ENCODE results near the gene TMED1. TPM values are rescaled to one million over a fixed set of nuclear protein-coding genes. Genes with fewer than 3 reads are reported as not detected.

The TMED1 gene
- total and polyA plus RNA-seq, 9 of the 15 experiments (the other 6 are each of a cell fraction or from before 2014, with no cell fraction given), result 0.86 to 30.2 (median 23.5) TPM

DNA sequence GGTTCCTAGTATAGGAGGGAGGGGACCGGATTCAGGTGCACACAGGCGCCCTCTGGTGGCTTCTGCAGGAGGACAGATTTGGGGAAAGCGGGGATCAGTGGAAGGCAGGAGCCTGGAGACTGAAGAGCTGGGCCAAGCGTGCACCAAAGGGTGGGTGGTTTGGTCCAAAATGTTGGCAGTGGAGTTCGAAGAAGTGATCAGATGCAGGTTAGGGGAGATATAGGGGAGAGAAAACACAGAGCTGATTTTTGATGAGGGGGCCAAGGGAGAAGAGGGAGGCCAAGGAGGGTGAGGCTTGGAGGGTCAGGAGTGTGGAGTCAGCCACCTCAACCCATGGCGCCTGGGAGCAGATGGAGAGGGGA lies 28.5 kb upstream of the TMED1 start (continued):
- TF ChIP-seq CUX1 (CRISPR knock-in tag; IDR thresholded peaks at IDR 0.05) (no peak), ZBTB34 (CRISPR knock-in tag; IDR thresholded peaks at IDR 0.05) (no peak), NFE2L1 (tag; IDR thresholded peaks at IDR 0.05; ENCODE audit: borderline replicate concordance, low read depth) (no peak), CREM (IDR thresholded peaks at IDR 0.05; ENCODE audit: low read depth) (no peak), BDP1 (IDR thresholded peaks at IDR 0.05; ENCODE audit: insufficient read depth, insufficient read length) (no peak), MXD1 (CRISPR knock-in tag; IDR thresholded peaks at IDR 0.05; ENCODE audit: borderline replicate concordance, poor library complexity, severe bottlenecking) (no peak), MCM2 (IDR thresholded peaks at IDR 0.05; ENCODE audit: low read depth) (no peak), ZNF197 (CRISPR knock-in tag; IDR thresholded peaks at IDR 0.05; ENCODE audit: low read depth) (no peak), NELFE (IDR thresholded peaks at IDR 0.05; ENCODE audit: insufficient read depth, insufficient read length) (no peak), ATF1 (CRISPR knock-in tag; IDR thresholded peaks at IDR 0.05) (no peak), ATF1 (tag; IDR thresholded peaks at IDR 0.05) (no peak), SPI1 (IDR thresholded peaks at IDR 0.05; ENCODE audit: borderline replicate concordance, low read depth, low read length) (no peak), E4F1 (CRISPR knock-in tag; IDR thresholded peaks at IDR 0.05; ENCODE audit: borderline replicate concordance) (no peak), NFXL1 (CRISPR knock-in tag; IDR thresholded peaks at IDR 0.05) (no peak), ZNF274 (IDR thresholded peaks at IDR 0.05; ENCODE audit: borderline replicate concordance, low read depth, low read length) (no peak), LCOR (CRISPR knock-in tag; IDR thresholded peaks at IDR 0.05) (0 out of 2 replicates have a peak, but pooled peaks have one; percentile 72)
- TF ChIP-seq, protein P1, sequence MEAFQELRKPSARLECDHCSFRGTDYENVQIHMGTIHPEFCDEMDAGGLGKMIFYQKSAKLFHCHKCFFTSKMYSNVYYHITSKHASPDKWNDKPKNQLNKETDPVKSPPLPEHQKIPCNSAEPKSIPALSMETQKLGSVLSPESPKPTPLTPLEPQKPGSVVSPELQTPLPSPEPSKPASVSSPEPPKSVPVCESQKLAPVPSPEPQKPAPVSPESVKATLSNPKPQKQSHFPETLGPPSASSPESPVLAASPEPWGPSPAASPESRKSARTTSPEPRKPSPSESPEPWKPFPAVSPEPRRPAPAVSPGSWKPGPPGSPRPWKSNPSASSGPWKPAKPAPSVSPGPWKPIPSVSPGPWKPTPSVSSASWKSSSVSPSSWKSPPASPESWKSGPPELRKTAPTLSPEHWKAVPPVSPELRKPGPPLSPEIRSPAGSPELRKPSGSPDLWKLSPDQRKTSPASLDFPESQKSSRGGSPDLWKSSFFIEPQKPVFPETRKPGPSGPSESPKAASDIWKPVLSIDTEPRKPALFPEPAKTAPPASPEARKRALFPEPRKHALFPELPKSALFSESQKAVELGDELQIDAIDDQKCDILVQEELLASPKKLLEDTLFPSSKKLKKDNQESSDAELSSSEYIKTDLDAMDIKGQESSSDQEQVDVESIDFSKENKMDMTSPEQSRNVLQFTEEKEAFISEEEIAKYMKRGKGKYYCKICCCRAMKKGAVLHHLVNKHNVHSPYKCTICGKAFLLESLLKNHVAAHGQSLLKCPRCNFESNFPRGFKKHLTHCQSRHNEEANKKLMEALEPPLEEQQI (IDR thresholded peaks at IDR 0.05), result no peak

Measured in K562 (cell line).